COR-L47 (cell line): ENCODE data around the gene CD302.
"Not testable (repeated sequence)": the region's sequence is repeated elsewhere in the genome, so short reads cannot be mapped to it uniquely, and the experiment has no call there.

Source experiments
- DNase-seq: peaks from one replicate; lab custom pipeline; 2025; lab: John Stamatoyannopoulos, UW

Gene CD302

DNA sequence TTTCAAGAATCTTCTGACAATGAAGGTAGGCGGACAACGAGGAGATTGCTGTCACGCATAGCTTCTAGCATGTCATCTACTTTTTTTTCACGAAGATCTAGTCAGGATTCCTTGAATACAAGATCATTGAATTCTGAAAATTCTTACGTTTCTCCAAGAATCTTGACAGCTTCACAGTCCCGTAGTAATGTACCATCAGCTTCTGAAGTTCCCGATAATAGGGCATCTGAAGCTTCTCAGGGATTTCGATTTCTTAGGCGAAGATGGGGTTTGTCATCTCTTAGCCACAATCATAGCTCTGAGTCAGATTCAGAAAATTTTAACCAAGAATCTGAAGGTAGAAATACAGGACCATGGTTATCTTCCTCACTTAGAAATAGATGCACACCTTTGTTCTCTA is 49.9 kb downstream of the CD302 start:
- DNase-seq, result no peak

DNA sequence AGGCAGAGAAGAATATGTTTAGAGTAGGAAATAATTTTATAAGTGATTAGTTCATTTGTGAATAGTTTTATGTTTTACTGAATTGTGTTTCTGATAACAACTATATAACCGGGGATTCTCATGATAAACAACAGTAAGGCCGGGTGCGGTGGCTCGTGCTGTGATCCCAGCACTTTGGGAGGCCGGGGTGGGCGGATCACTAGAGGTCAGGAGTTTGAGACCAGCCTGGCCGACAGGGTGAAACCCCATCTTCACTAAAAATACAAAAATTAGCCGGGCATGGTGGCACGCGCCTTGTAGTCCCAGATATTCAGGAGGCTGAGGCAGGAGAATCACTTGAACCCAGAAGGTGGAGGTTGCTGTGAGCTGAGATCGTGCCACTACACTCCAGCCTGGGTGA is 52.8 kb downstream of the CD302 start:
- not testable (repeated sequence) for DNase-seq

DNA sequence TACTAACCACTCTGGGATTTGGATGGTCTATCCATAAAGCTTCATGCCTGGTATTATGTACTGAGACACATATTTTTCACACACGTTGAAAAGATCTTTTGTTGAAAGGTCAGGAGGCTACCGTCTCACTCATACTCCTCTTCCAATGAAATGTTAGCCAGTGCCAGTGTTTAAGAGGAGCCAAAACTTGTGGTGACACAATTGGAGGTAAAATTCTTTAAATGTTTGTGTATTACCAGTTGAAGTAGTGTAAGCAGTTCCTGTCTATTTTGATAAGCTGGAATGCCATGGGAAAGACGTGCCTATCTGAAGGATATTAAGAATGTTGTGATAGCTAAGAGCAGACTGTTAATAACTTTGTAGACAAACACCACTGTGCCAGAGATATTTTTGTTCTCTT is 53.6 kb downstream of the CD302 start:
- DNase-seq, result no peak

DNA sequence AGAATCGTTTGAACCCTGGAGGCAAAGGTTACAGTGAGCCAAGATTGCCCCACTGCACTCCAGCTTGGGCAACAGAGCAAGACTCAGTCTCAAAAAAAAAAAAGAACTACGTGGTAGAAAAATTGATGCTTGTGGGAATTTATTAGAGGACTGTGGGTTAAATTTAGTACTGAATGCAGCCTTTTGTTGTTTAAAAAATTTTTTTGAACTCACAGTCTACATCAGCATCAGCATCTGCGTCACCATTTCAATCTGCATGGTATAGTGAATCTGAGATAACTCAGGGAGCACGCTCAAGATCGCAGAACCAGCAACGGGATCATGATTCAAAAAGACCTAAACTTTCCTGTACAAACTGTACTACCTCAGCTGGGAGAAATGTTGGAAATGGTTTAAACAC is 55.2 kb downstream of the CD302 start:
- DNase-seq, result no peak

DNA sequence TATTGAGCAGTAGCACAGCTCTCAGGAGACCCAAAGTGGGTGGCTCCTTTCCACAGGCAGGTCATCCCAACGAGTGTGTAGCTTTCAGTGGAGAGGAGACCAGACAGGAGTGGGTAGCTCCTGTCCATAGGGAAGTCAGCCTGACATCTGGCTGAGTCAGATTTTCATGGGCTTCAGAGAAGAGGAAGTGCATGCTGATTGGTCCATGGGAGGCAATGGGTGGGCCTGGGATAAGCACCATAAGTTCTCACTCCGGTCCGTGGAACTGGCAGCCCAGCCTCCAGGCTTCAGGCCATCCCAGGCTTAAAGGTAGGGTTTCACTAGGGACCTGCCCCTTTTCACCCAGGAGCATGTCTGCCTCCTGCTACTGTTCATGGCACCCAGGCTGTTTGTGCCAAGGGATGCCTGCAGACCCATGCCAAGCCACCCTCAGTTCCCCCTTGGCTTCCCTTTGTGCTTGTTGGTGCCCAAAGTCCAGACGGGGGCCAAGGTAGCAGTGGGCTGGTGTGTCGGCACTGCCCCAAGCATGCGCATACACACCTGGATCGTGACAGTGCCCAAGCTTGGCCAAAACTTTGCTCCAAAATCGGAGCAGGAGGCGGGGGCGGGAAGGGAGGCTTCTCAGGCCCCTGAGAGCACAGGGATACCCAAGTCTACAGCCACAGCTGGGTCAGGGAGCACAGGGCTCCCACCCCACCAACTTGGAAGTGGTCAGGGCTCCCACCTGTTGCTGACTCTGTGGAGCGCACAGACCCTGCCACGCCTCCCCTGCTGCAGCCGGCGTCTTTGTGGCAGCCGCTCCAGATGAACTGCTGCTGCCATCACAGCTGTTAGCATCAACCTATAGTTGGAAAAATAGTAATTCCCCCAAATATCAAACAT is 59.3 kb downstream of the CD302 start:
- DNase-seq, result no peak

DNA sequence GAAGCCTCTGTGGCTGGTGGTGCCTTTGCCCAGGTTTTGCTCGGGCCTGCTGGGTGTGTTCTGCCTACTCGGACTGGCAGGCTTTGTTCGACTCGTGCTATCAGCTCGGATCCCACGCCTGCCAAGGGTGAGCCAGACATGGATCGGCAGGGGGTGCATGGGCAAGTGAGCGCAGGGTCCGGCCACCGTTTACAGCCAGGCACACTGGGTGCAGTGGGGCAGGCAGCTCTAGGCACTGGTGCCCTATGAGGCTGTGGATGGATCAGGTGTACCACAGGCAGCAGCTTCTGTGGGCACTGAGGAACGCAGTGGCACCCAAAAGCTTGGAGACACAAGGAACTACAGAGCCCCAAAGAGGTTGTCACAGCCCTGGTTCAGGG is 60.1 kb downstream of the CD302 start:
- DNase-seq, result no peak

DNA sequence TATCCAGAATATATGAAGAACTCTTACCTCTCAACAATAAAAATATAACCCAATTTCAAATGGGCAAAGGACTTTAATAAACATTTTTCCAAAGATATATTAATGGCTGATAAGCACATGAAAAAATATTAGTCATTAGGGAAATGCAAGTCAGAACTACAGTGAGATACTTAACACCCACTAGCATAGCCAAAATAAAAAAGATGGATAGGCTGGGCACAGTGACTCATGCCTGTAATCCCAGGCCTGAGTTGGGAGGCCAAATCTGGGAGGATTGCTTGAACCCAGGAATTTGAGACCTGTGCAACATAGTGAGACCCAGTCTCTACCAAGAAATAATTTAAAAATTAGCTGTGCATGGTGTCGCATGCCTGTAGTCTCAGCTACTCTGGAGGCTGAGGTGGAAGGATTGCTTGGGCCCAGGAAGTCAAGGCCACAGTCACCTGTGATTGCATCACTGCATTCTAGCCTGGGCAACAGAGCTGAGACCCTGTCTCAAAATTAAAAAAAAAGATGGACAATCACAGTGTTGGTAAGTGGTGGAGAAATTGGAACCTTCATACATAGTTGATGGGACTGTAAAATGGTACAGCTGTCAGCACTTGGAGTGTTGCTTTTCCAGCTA is 60.6 kb downstream of the CD302 start:
- no peak for DNase-seq

DNA sequence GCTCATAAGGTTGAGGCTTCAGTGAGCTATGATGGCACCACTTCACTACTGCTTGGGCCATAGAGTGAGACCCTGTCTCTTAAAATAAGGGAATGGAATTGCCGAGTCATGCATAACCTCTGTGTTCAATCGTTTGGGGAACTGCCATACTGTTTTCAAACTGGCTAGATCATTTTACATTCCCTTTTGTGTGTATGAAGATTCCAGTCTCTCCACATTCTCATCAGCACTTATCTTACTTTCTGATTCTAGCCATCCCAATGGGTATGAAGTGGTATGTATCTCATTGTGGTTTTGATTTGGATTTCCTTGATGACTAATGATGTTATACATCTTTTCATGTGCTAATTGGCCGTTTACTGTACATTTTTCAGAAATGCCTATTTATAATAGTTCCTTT is 62.0 kb downstream of the CD302 start:
- DNase-seq, result no peak

DNA sequence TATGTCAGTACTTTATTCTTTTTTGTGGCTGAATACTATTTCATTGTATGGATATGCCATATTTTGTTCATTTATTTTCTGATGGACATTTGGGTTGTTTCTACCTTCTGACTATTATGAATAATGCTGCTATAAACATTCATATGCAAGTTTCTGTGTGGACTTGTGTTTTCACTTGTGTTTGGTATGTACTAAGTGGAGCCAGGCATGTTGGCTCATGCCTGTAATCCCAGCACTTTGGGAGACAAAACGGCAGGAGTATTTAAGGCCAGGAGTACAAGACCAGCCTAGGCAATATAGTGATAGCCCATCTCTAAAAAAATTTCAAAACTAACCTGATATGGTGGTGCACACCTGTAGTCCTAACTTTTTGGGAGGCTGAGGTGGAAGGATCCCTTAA is 62.4 kb downstream of the CD302 start:
- DNase-seq, result no peak

DNA sequence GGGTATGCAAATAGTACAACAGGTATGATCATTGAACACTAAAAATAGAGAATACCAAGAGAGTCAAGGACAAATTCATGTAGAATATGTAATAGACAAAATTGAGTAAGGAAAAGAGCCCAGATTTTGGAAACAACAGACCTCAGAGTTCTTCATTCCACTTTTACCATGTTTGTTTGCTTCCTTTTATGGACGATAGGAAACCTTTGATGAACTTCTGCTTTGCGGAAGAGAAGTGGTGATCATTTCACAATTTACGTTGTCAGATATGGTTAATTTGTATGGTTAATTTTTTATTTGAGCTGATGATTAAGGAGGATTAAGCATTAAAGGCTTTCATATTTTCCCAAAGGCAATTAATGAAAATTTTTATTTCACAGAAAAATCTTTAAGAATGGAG is 69.4 kb downstream of the CD302 start:
- no peak for DNase-seq

DNA sequence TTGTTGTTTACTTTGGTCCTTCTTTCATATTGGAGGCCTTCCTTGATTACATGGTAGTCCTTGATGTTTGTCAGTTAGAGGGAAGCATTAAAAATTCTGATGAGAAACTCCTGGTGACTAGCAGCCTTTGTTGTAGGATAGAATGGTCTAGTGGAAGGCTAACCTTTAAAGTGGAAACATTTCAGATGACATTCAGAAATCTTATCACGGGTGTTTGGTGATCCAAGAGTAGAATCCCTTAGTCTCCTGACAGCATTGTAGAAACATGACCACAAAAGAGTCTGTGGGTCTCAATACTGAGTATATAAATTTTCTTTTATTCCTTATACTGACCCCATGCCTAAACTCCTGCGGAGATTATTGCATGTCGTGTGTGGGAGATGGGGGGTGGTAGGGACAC is 72.3 kb downstream of the CD302 start:
- DNase-seq, result no peak

DNA sequence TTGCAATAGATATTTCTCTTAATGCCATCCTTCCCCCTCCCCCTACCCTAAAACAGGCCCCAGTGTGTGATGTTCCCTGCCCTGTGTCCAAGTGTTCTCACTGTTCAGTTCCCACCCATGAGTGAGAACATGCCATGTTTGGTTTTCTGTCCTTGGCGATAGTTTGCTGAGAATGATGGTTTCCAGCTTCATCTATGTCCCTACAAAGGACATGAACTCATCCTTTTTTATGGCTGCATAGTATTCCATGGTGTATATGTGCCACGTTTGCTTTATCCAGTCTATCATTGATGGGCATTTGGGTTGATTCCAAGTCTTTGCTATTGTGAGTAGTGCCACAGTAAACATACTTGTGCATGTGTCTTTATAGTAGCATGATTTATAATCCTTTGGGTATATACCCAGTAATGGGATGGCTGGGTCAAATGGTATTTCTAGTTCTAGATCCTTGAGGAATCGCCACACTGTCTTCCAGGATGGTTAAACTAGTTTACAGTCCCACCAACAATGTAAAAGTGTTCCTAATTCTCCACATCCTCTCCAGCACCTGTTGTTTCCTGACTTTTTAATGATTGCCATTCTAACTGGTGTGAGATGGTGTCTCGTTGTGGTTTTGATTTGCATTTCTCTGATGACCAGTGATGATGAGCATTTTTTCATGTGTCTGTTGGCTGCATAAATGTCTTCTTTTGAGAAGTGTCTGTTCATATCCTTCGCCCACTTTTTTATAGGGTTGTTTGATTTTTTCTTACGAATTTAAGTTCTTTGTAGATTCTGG is 73.0 kb downstream of the CD302 start:
- not testable (repeated sequence) for DNase-seq

DNA sequence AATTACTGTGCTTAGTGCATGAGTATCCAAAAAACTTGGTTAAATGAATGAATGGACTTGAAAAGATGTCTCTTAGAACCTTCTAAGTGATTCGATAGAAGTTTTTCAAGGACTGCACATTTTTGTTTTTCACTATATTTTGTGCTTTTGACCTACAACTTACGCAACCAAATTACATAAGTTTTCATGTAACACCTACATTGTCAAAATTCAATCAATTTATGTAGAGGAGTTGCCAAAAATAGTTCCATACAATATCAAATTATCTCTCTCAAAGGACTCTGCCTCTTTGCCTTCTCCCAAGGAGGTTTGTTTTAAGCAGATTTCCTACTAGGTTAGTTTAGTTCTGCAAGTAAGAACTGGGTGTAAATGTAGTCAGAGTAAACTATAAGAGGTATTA is 75.4 kb downstream of the CD302 start:
- no peak for DNase-seq

DNA sequence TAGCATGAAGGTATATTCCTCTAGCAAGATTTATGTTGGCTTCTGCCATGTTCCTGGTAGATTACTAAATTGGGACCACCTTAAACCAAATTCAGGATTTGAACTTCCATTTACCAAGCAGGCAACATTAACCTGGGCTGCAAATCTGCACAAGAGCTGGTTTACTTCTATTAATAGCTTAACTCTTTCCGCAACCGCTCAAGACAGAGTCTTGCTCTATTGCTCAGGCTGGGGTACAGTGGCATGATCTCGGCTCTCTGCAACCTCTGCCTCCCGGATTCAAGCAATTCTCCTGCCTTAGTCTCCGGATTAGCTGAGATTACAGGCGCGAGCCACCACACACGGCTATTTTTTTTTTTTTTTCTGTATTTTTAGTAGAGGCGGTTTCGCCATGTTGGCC is 77.3 kb downstream of the CD302 start:
- DNase-seq, result no peak
